Sigmoid colon (tissue), 7 donors: ENCODE results near the gene PTPN14. TPM values are rescaled to one million over a fixed set of nuclear protein-coding genes. Genes with fewer than 3 reads are reported as not detected.
A peak's percentile ranks its signal among the peaks of the same experiment; 100 is the strongest.

ENCODE experiments used
- DNase-seq: peaks from one replicate; pipeline ENCODE4 v3.0.0-alpha.2; 2019
- H3K27ac ChIP-seq, 4 donors: fragments of 200-600 bp; sonication (generic); one replicate each; pipeline ENCODE4 v1.5.1; 2016 to 2019; ENCODE audit warnings: mild to moderate bottlenecking in 1 of 4
- H3K27me3 ChIP-seq, 3 donors: fragments of 200-600 bp; sonication (generic); one replicate each; pipeline ENCODE4 v1.5.1; 2019; ENCODE audit warnings: mild to moderate bottlenecking in 1 of 3
- H3K36me3 ChIP-seq, 4 donors: fragments of 200-600 bp; sonication (generic); one replicate each; pipeline ENCODE4 v1.5.1; 2016 to 2019
- H3K4me1 ChIP-seq, 4 donors: fragments of 200-600 bp; sonication (generic); one replicate each; pipeline ENCODE4 v1.5.1; 2017 to 2019
- H3K4me3 ChIP-seq, 4 donors: fragments of 200-600 bp; sonication (generic); one replicate each; pipeline ENCODE4 v1.5.1; 2017 to 2019; ENCODE audit warnings: mild to moderate bottlenecking in 2 of 4, moderate library complexity in 1 of 4
- H3K9me3 ChIP-seq, 4 donors: fragments of 200-600 bp in 3 of 4; sonication (generic) in 3 of 4; one replicate each; pipeline versions ENCODE4 v1.5.1 to v1.6.1; 2013 to 2019
- EP300 ChIP-seq, 4 donors: sonication (generic); formaldehyde crosslinking; IDR thresholded peaks; one replicate each; pipeline ENCODE4 v1.6.1; 2017; ENCODE audit warnings: antibody characterized with exemption in 4 of 4
- POLR2A ChIP-seq, 2 donors: fragments of 450-650 bp; IDR thresholded peaks; one replicate each; pipeline ENCODE4 v1.6.1; 2016; ENCODE audit warnings: antibody characterized with exemption in 2 of 2, mild to moderate bottlenecking in 2 of 2, moderate library complexity in 2 of 2
- POLR2AphosphoS5 ChIP-seq, 4 donors: sonication (generic); formaldehyde crosslinking; IDR thresholded peaks; one replicate each; pipeline ENCODE4 v1.6.1; 2017; ENCODE audit warnings: antibody characterized with exemption in 4 of 4
- WGBS, 2 donors: extraction: QIAGEN DNeasy Blood & Tissue Kit; methylation state at CpG; one replicate each; pipeline ENCODE4 v1.1.7; 2013; 5-methylcytosine and 5-hydroxymethylcytosine counted together
- intact Hi-C: fragments of 100-400 bp; cut with DNase I; formaldehyde crosslinking; loops from one replicate; pipeline ENCODE4 v1.15.1; 2023
- polyA plus RNA-seq, 3 donors: library from polyadenylated mRNA; stranded (reverse); fragments of 200-250 nt; gene quantifications; one replicate each; pipeline ENCODE4 v1.2.3, GENCODE V29; 2013
- total RNA-seq, 4 donors: library from RNA; depleted of rRNA; stranded (reverse); fragments of >200 nt; gene quantifications; one replicate each; pipeline ENCODE4 v1.1.0, GENCODE V29; 2016
- TF ChIP-seq, protein P1 (sequence below), 4 experiments: fragments of 450-650 bp in 3 of 4; fragments of 200-600 bp in 1 of 4; IDR thresholded peaks; one replicate each; pipeline ENCODE4 v1.5.1; 2016 to 2019; ENCODE audit warnings: antibody characterized with exemption in 4 of 4, mild to moderate bottlenecking in 3 of 4, moderate library complexity in 2 of 4
- donor health status: healthy with polysubstance abuse.
- donor health status: Bipolar disorder and iron deficiency.
- donor health status: healthy.

The PTPN14 gene
- total and polyA plus RNA-seq, 7 donors: 0.46 to 35.5 (median 20.1) TPM

GRCh38 chr1:214337511-214337910, 213.9 kb downstream of the PTPN14 start:
- TF ChIP-seq, protein P1, sequence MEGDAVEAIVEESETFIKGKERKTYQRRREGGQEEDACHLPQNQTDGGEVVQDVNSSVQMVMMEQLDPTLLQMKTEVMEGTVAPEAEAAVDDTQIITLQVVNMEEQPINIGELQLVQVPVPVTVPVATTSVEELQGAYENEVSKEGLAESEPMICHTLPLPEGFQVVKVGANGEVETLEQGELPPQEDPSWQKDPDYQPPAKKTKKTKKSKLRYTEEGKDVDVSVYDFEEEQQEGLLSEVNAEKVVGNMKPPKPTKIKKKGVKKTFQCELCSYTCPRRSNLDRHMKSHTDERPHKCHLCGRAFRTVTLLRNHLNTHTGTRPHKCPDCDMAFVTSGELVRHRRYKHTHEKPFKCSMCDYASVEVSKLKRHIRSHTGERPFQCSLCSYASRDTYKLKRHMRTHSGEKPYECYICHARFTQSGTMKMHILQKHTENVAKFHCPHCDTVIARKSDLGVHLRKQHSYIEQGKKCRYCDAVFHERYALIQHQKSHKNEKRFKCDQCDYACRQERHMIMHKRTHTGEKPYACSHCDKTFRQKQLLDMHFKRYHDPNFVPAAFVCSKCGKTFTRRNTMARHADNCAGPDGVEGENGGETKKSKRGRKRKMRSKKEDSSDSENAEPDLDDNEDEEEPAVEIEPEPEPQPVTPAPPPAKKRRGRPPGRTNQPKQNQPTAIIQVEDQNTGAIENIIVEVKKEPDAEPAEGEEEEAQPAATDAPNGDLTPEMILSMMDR (IDR thresholded peaks at IDR 0.05): no peak
- TF ChIP-seq EP300 (IDR thresholded peaks at IDR 0.05): no peak
- no peak for TF ChIP-seq POLR2A (IDR thresholded peaks at IDR 0.05)
- TF ChIP-seq POLR2AphosphoS5 (IDR thresholded peaks at IDR 0.05): no peak
- intact Hi-C loops: loop anchor here (10.0 kb wide), 2 partner anchors 217 to 1187 kb away; partner anchors contain the start of gene PTPN14
- Histone ChIP-seq H3K4me3 (peak overlapping the region in 2 of 4 donors; percentile 1 to 10), H3K27ac (peak overlapping the region; percentile 70 to 86 (median 78)), H3K36me3 (no peaks in the 10 kb centered on the region), H3K9me3 (no peaks in the 10 kb centered on the region), H3K4me1 (peaks cover 0 to 33% (median 28%) of the 10 kb centered on the region in 4 donors), H3K27me3 (no peaks in the 10 kb centered on the region)
- WGBS, 2 donors: 45 to 66% methylated on average over 6 of the region's 6 CpGs
- DNase-seq: no peak

DNA sequence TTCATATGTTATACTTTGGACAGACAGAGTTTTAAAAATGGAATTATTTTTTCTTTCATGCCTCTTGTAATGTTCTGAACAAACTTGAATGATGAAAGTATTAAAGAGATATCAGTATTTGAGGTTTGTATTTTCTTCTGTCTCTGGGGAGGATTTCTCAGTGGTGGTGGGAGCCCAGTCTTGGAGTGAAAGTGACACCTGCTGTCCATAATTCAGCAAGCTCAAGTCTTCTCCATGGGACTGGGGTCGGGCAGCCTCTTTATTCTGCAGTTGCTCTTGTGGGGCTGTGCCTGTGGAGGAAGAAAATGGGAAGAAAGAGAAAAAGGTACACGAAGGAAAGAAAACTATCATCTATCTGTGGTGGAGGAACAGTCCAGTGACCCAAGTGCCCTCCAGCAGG, 214.4 kb downstream of the PTPN14 start:
- TF ChIP-seq, protein P1 (IDR thresholded peaks at IDR 0.05): no peak
- TF ChIP-seq EP300 (IDR thresholded peaks at IDR 0.05): no peak
- TF ChIP-seq POLR2A (IDR thresholded peaks at IDR 0.05): no peak
- no peak for TF ChIP-seq POLR2AphosphoS5 (IDR thresholded peaks at IDR 0.05)
- no peak overlapping the region for H3K4me3 ChIP-seq
- no peaks in the 10 kb centered on the region for H3K27me3 ChIP-seq
- 55 to 81% methylated on average over 2 of the region's 2 CpGs for WGBS, 2 donors
- no peak for DNase-seq
- H3K36me3 ChIP-seq: no peaks in the 10 kb centered on the region
- intact Hi-C loops: loop anchor here (10.0 kb wide), 2 partner anchors 218 to 1188 kb away; partner anchors contain the start of gene PTPN14
- H3K9me3 ChIP-seq: no peaks in the 10 kb centered on the region
- H3K27ac ChIP-seq: peak overlapping the region; percentile 70 to 86 (median 78)
- H3K4me1 ChIP-seq: peaks cover 0 to 33% (median 28%) of the 10 kb centered on the region in 4 donors

- no peak overlapping the region for H3K4me3 ChIP-seq
- H3K9me3 ChIP-seq: no peaks in the 10 kb centered on the region
- no peak for DNase-seq
- no peaks in the 10 kb centered on the region for H3K27me3 ChIP-seq
- H3K4me1 ChIP-seq: peaks cover 0 to 33% (median 28%) of the 10 kb centered on the region in 4 donors
- intact Hi-C loops: loop anchor here (10.0 kb wide), 2 partner anchors 219 to 1189 kb away; partner anchors contain the start of gene PTPN14
- TF ChIP-seq EP300 (IDR thresholded peaks at IDR 0.05): no peak
- no peak for TF ChIP-seq POLR2AphosphoS5 (IDR thresholded peaks at IDR 0.05)
- TF ChIP-seq POLR2A (IDR thresholded peaks at IDR 0.05): no peak
- TF ChIP-seq, protein P1 (IDR thresholded peaks at IDR 0.05): no peak
- H3K27ac ChIP-seq: peak overlapping the region in 3 of 4 donors; percentile 3 to 86 (median 82)
- H3K36me3 ChIP-seq: no peaks in the 10 kb centered on the region
- WGBS, 2 donors: 94 to 95% methylated on average over 4 of the region's 4 CpGs
Measured at GRCh38 chr1:214335567-214335966, 215.8 kb downstream of the PTPN14 start.

DNA sequence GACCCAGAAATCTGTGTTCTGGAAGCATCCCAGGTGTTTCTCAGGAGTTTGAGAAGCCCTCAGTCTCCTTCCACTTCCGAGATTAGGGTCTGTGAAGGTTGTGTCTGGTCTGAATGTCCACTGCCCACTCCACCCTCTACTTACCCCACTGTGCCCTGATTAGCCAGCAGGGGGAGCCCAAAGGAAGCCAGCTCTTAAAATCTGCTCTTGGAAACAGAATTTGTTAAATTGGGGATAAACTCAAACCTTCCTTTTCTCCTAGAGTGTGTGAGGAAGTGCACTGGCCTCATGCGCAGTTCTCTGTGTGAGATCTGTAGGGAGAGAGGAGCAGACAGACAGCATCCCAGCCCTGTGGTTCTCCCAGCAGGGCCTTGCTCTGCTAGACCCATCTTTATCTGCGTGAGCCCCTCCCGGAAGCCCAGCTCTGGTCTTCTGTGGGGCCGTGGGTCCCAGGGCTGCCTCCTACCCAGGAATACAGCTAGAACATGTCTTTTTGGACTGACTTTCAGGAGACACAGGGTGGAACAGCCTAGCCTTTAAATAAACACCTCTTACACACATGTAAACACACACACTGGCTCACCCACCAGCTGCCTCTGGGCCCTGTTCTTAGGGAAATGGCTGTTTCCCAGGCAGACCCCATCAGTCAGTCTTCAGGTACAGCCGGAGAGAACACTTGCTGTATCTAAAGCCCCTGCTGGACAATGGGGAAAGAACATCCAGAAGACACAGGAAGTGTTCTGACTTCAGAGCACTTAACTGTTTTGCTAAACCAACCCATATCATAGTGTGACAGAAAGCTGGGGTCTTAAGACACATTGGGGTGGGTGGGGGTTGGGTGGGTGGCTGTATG, 218.2 kb downstream of the PTPN14 start:
- intact Hi-C loops: loop anchor here (1.0 to 10.0 kb wide), 3 partner anchors 222 to 1192 kb away; partner anchors contain the start of gene PTPN14
- TF ChIP-seq, protein P1 (IDR thresholded peaks at IDR 0.05): peak; percentile 67 to 88 (median 78)
- TF ChIP-seq POLR2A (IDR thresholded peaks at IDR 0.05): no peak
- Histone ChIP-seq H3K36me3 (peaks cover 0 to 8% (median 2%) of the 10 kb centered on the region in 4 donors), H3K27ac (peak overlapping the region; percentile 32 to 82 (median 62)), H3K4me3 (no peak overlapping the region), H3K9me3 (no peaks in the 10 kb centered on the region), H3K4me1 (peaks cover 0 to 25% (median 20%) of the 10 kb centered on the region in 4 donors), H3K27me3 (no peaks in the 10 kb centered on the region)
- peak; percentile 71 for DNase-seq
- 74 to 80% methylated on average over 6 of the region's 6 CpGs for WGBS, 2 donors
